Measurements from ENCODE around the gene PCNX3.

DNA sequence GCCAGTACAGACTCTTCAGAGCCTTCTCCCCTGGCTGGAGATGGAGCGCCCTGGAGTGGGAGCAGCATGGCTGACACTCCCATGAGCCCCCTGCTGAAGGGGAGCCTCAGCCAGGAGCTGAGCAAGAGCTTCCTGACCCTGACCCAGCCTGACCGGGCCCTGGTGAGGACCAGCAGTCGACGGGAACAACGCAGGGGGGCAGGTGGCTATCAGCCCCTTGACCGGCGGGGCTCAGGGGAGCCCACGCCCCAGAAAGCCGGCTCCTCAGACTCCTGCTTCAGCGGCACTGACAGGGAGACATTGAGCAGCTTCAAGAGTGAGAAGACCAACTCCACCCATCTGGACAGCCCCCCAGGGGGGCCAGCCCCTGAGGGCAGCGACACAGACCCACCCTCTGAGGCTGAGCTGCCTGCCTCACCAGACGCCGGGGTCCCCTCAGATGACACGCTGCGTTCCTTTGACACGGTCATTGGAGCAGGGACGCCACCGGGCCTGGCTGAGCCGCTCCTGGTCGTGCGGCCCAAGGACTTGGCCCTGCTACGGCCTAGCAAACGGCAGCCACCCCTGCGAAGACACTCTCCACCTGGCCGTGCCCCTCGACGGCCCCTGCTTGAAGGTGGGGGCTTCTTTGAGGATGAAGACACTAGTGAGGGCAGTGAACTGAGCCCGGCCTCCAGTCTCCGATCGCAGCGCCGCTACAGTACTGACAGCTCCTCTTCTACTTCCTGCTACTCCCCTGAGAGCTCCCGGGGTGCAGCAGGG lies 2.6 kb downstream of the PCNX3 start:
- no peak for TF ChIP-seq TAF1 (IDR thresholded peaks at IDR 0.05; ENCODE audit: borderline replicate concordance, low read depth, low read length)
- TF ChIP-seq POLR2AphosphoS5 (IDR thresholded peaks at IDR 0.05; ENCODE audit: low read depth, low read length) = no peak
